Endothelial cell of umbilical vein (primary cell): Measurements from ENCODE around the gene DOCK1.

Experiments used
- EZH2 ChIP-seq: IDR thresholded peaks from 2 replicates; pipeline ENCODE4 v1.6.1; 2012; ENCODE audit warnings: borderline replicate concordance, low read depth, mild to moderate bottlenecking, moderate library complexity, low read length, inconsistent platforms; ENCODE audit not compliant: severe bottlenecking
- FOS ChIP-seq: IDR thresholded peaks from 2 replicates; pipeline ENCODE4 v1.6.1; 2011; ENCODE audit warnings: mild to moderate bottlenecking, low read length, moderate library complexity, borderline replicate concordance; ENCODE audit not compliant: insufficient read depth
- GATA2 ChIP-seq: IDR thresholded peaks from 2 replicates; pipeline ENCODE4 v1.7.0; 2011; ENCODE audit warnings: low read depth, mild to moderate bottlenecking, moderate library complexity, mixed read lengths, low read length; ENCODE audit not compliant: insufficient read length, insufficient read depth
- JUN ChIP-seq: IDR thresholded peaks from 2 replicates; pipeline ENCODE4 v1.6.1; 2011; ENCODE audit warnings: borderline replicate concordance, low read depth; ENCODE audit not compliant: insufficient read length, insufficient read depth
- MYC ChIP-seq: IDR thresholded peaks from one replicate; pipeline ENCODE4 v1.6.1; 2011; ENCODE audit warnings: mild to moderate bottlenecking, low read depth, low read length
- POLR2A ChIP-seq: IDR thresholded peaks from 2 replicates; pipeline ENCODE4 v1.6.1; 2012; ENCODE audit warnings: low read depth, mild to moderate bottlenecking, control low read depth, low read length
- POLR2AphosphoS5 ChIP-seq: IDR thresholded peaks from 2 replicates; pipeline ENCODE4 v1.6.1; 2012; ENCODE audit warnings: low read depth, mild to moderate bottlenecking, control low read depth, low read length, moderate library complexity; ENCODE audit not compliant: insufficient read depth
- TF ChIP-seq, protein P1 (sequence below), 2 donors: IDR thresholded peaks; 1 replicate in 1 of 2; 2 replicates in 1 of 2; pipeline ENCODE4 v1.5.1; 2011; ENCODE audit warnings: low read length in 2 of 2, mild to moderate bottlenecking in 2 of 2, moderate library complexity in 2 of 2, control low read depth in 1 of 2, inconsistent platforms in 1 of 2, low read depth in 1 of 2; ENCODE audit not compliant: insufficient read depth in 1 of 2; ENCODE audit errors: extremely low read depth in 1 of 2
- TF ChIP-seq, protein P2 (sequence below): IDR thresholded peaks from 2 replicates; pipeline ENCODE4 v1.6.1; 2011; ENCODE audit not compliant: insufficient read depth, insufficient read length

DNA sequence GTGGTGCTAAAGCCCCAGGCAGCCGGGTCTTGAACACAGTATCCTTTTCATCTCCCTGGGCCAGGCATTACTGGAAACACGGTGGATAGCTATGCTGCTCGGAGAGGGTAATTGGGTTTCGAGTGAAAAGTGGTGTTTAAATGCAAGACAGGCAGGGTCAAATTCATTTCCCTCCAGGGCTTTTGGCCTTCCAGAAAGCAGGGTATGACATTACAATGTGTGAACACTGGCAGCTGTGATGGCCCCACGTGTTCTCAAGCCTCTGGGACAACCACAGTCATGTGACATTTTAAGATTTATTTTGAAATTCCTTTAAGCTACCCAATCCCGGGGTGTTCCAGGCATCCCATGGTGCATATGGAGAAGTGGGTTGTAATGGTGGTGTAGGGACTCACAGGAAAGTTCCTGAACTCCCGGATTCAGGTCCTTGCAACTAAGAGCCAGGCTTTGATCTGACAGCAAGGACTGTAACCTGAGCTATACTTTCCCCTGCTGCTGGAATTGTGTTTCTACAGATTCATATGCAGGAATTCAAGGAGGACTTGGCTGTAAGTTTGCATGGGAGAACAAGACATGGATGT, 244.4 kb downstream of the DOCK1 start:
- TF ChIP-seq, protein P1, sequence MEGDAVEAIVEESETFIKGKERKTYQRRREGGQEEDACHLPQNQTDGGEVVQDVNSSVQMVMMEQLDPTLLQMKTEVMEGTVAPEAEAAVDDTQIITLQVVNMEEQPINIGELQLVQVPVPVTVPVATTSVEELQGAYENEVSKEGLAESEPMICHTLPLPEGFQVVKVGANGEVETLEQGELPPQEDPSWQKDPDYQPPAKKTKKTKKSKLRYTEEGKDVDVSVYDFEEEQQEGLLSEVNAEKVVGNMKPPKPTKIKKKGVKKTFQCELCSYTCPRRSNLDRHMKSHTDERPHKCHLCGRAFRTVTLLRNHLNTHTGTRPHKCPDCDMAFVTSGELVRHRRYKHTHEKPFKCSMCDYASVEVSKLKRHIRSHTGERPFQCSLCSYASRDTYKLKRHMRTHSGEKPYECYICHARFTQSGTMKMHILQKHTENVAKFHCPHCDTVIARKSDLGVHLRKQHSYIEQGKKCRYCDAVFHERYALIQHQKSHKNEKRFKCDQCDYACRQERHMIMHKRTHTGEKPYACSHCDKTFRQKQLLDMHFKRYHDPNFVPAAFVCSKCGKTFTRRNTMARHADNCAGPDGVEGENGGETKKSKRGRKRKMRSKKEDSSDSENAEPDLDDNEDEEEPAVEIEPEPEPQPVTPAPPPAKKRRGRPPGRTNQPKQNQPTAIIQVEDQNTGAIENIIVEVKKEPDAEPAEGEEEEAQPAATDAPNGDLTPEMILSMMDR (IDR thresholded peaks at IDR 0.05; ENCODE audit: extremely low read depth in 1 of 2, insufficient read depth in 1 of 2, low read depth in 1 of 2, low read length in 2 of 2) = no peak
- TF ChIP-seq MYC (no peak), EZH2 (no peak), POLR2A (no peak), FOS (no peak), POLR2AphosphoS5 (no peak), JUN (no peak), GATA2 (no peak)
- TF ChIP-seq, protein P2, sequence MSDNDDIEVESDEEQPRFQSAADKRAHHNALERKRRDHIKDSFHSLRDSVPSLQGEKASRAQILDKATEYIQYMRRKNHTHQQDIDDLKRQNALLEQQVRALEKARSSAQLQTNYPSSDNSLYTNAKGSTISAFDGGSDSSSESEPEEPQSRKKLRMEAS = no peak
